BLaER1 treated with 17β-estradiol and CSF1 and Interleukin-3, amounts not matched to agents 10 nM and 100 nM (cell line): Measurements from ENCODE around the gene OSGIN1.

Experiments
- H3K27ac ChIP-seq, 11 experiments: shearing (Covaris generic); formaldehyde crosslinking; 2 replicates each; pipeline ENCODE4 v1.8.1; 2022
- H3K27me3 ChIP-seq, 11 experiments: shearing (Covaris generic); formaldehyde crosslinking; 2 replicates each; pipeline ENCODE4 v1.8.1; 2022
- H3K36me3 ChIP-seq, 11 experiments: shearing (Covaris generic); formaldehyde crosslinking; 2 replicates each; pipeline ENCODE4 v1.8.1; 2022
- H3K4me1 ChIP-seq, 10 experiments: shearing (Covaris generic); formaldehyde crosslinking; 2 replicates each; pipeline ENCODE4 v1.8.1; 2022
- H3K4me2 ChIP-seq, 11 experiments: shearing (Covaris generic); formaldehyde crosslinking; 2 replicates each; pipeline ENCODE4 v1.8.1; 2022
- H3K4me3 ChIP-seq, 10 experiments: shearing (Covaris generic); formaldehyde crosslinking; 2 replicates each; pipeline ENCODE4 v1.8.1; 2022
- H3K9ac ChIP-seq, 11 experiments: shearing (Covaris generic); formaldehyde crosslinking; 2 replicates each; pipeline ENCODE4 v1.8.1; 2022
- H3K9me3 ChIP-seq, 11 experiments: shearing (Covaris generic); formaldehyde crosslinking; replicated peaks in 1 of 11; 2 replicates each; pipeline ENCODE4 v1.8.1; 2022
- H4K20me1 ChIP-seq, 11 experiments: shearing (Covaris generic); formaldehyde crosslinking; 2 replicates each; pipeline ENCODE4 v1.8.1; 2022
- Cebpa-rat ChIP-seq, 11 experiments: shearing (Covaris generic); IDR thresholded peaks; 2 replicates each; pipeline ENCODE4 v1.8.1; 2022

The OSGIN1 gene

GRCh38 chr16:84003038-84003437 lies 50.0 kb downstream of the OSGIN1 start:
- Histone ChIP-seq H3K4me1 (peaks cover 0 to 3% (median 0%) of the 10 kb centered on the region in 10 experiments; a peak in 2 of 20 replicates), H3K27me3 (no peaks in the 10 kb centered on the region; a peak in 1 of 22 replicates), H3K27ac (no peak overlapping the region), H3K36me3 (no peaks in the 10 kb centered on the region), H4K20me1 (0 out of 22 replicates have a peak, but pooled peaks cover 0 to 6% (median 0%) of the 10 kb centered on the region in 11 experiments), H3K4me3 (no peak overlapping the region), H3K4me2 (no peak overlapping the region), H3K9me3 (no peaks in the 10 kb centered on the region), H3K9ac (no peak overlapping the region)
- no peak for TF ChIP-seq Cebpa-rat (IDR thresholded peaks at IDR 0.05)

- H3K4me1 ChIP-seq, result peaks cover 0 to 3% (median 0%) of the 10 kb centered on the region in 10 experiments; a peak in 1 of 20 replicates
- no peak overlapping the region for H3K27ac ChIP-seq
- no peaks in the 10 kb centered on the region; a peak in 1 of 22 replicates for H3K27me3 ChIP-seq
- H3K9me3 ChIP-seq, result no peaks in the 10 kb centered on the region
- H3K4me2 ChIP-seq, result no peak overlapping the region
- no peaks in the 10 kb centered on the region for H3K36me3 ChIP-seq
- no peak overlapping the region for H3K9ac ChIP-seq
- no peak for TF ChIP-seq Cebpa-rat (IDR thresholded peaks at IDR 0.05)
- H4K20me1 ChIP-seq, result 0 out of 22 replicates have a peak, but pooled peaks cover 0 to 6% (median 0%) of the 10 kb centered on the region in 11 experiments
- H3K4me3 ChIP-seq, result no peak overlapping the region
Measured at GRCh38 chr16:84004442-84004841, 51.4 kb downstream of the OSGIN1 start.

- H3K9ac ChIP-seq, result no peak overlapping the region; a peak in 1 of 22 replicates
- H4K20me1 ChIP-seq, result 0 out of 22 replicates have a peak, but pooled peaks cover 0 to 6% (median 0%) of the 10 kb centered on the region in 11 experiments
- no peak overlapping the region for H3K4me3 ChIP-seq
- no peaks in the 10 kb centered on the region for H3K9me3 ChIP-seq
- H3K27me3 ChIP-seq, result no peaks in the 10 kb centered on the region; a peak in 1 of 22 replicates
- H3K27ac ChIP-seq, result no peak overlapping the region
- H3K36me3 ChIP-seq, result no peaks in the 10 kb centered on the region
- H3K4me2 ChIP-seq, result no peak overlapping the region
- H3K4me1 ChIP-seq, result peaks cover 0 to 3% (median 0%) of the 10 kb centered on the region in 10 experiments; a peak in 1 of 20 replicates
- no peak for TF ChIP-seq Cebpa-rat (IDR thresholded peaks at IDR 0.05)
Measured at GRCh38 chr16:84005391-84005790, 52.4 kb downstream of the OSGIN1 start.

GRCh38 chr16:84007520-84007919 lies 54.5 kb downstream of the OSGIN1 start:
- H3K4me1 ChIP-seq, result no peaks in the 10 kb centered on the region
- no peaks in the 10 kb centered on the region for H3K36me3 ChIP-seq
- TF ChIP-seq Cebpa-rat (IDR thresholded peaks at IDR 0.05), result no peak
- H3K4me2 ChIP-seq, result no peak overlapping the region
- no peak overlapping the region for H3K9ac ChIP-seq
- H4K20me1 ChIP-seq, result 0 out of 22 replicates have a peak, but pooled peaks cover 0 to 6% (median 0%) of the 10 kb centered on the region in 11 experiments
- H3K27me3 ChIP-seq, result no peaks in the 10 kb centered on the region; a peak in 1 of 22 replicates
- H3K27ac ChIP-seq, result no peak overlapping the region
- no peak overlapping the region for H3K4me3 ChIP-seq
- H3K9me3 ChIP-seq, result no peaks in the 10 kb centered on the region

- no peaks in the 10 kb centered on the region for H3K9me3 ChIP-seq
- no peak overlapping the region for H3K4me3 ChIP-seq
- H3K4me2 ChIP-seq, result no peak overlapping the region
- H3K36me3 ChIP-seq, result no peaks in the 10 kb centered on the region
- H3K4me1 ChIP-seq, result no peaks in the 10 kb centered on the region
- H3K27ac ChIP-seq, result no peak overlapping the region
- TF ChIP-seq Cebpa-rat (IDR thresholded peaks at IDR 0.05), result no peak
- H4K20me1 ChIP-seq, result 0 out of 22 replicates have a peak, but pooled peaks cover 0 to 6% (median 0%) of the 10 kb centered on the region in 11 experiments
- no peak overlapping the region for H3K9ac ChIP-seq
- H3K27me3 ChIP-seq, result no peaks in the 10 kb centered on the region; a peak in 1 of 22 replicates
Measured at GRCh38 chr16:84007965-84008364, 54.9 kb downstream of the OSGIN1 start.

GRCh38 chr16:84009282-84009681 lies 56.2 kb downstream of the OSGIN1 start:
- Histone ChIP-seq H3K27me3 (no peaks in the 10 kb centered on the region; a peak in 1 of 22 replicates), H3K9ac (no peak overlapping the region), H3K4me3 (no peak overlapping the region), H3K4me1 (peaks cover 0 to 3% (median under 1%) of the 10 kb centered on the region in 10 experiments; a peak in 6 of 20 replicates), H3K9me3 (peaks cover 0 to 5% (median 0%) of the 10 kb centered on the region in 11 experiments; a peak in 4 of 22 replicates), H3K36me3 (no peaks in the 10 kb centered on the region), H3K27ac (no peak overlapping the region), H4K20me1 (0 out of 22 replicates have a peak, but pooled peaks cover 0 to 6% (median 0%) of the 10 kb centered on the region in 11 experiments), H3K4me2 (no peak overlapping the region)
- no peak for TF ChIP-seq Cebpa-rat (IDR thresholded peaks at IDR 0.05)

GRCh38 chr16:84013787-84014569 lies 60.9 kb downstream of the OSGIN1 start:
- H3K4me1 ChIP-seq, result peaks cover 0 to 9% (median 6%) of the 10 kb centered on the region in 10 experiments; a peak in 9 of 20 replicates
- no peaks in the 10 kb centered on the region for H4K20me1 ChIP-seq
- no peak overlapping the region for H3K9ac ChIP-seq
- TF ChIP-seq Cebpa-rat (IDR thresholded peaks at IDR 0.05), result no peak
- H3K27ac ChIP-seq, result no peak overlapping the region
- H3K4me2 ChIP-seq, result peak overlapping the region in 9 of 11 experiments; percentile 0 to 40 (median 25); a peak in 12 of 22 replicates
- no peak overlapping the region for H3K4me3 ChIP-seq
- H3K36me3 ChIP-seq, result no peaks in the 10 kb centered on the region
- H3K27me3 ChIP-seq, result 0 out of 22 replicates have a peak, but pooled peaks cover 0 to 2% (median 0%) of the 10 kb centered on the region in 11 experiments
- peaks cover 8 to 51% (median 30%) of the 10 kb centered on the region in 11 experiments for H3K9me3 ChIP-seq

GRCh38 chr16:84014570-84015327 lies 61.7 kb downstream of the OSGIN1 start:
- H3K4me3 ChIP-seq, result no peak overlapping the region
- H3K9ac ChIP-seq, result no peak overlapping the region
- H3K27me3 ChIP-seq, result 0 out of 22 replicates have a peak, but pooled peaks cover 0 to 2% (median 0%) of the 10 kb centered on the region in 11 experiments
- peaks cover 16 to 59% (median 37%) of the 10 kb centered on the region in 11 experiments for H3K9me3 ChIP-seq
- peaks cover 0 to 9% (median 6%) of the 10 kb centered on the region in 10 experiments; a peak in 9 of 20 replicates for H3K4me1 ChIP-seq
- no peak overlapping the region for H3K27ac ChIP-seq
- H3K36me3 ChIP-seq, result no peaks in the 10 kb centered on the region
- H4K20me1 ChIP-seq, result no peaks in the 10 kb centered on the region
- peak overlapping the region in 9 of 11 experiments; percentile 0 to 40 (median 25); a peak in 11 of 22 replicates for H3K4me2 ChIP-seq
- no peak for TF ChIP-seq Cebpa-rat (IDR thresholded peaks at IDR 0.05)
